Endothelial cell (in vitro differentiated cells): ENCODE results near the gene CACNA1B. TPM values are rescaled to one million over a fixed set of nuclear protein-coding genes. Genes with fewer than 3 reads are reported as not detected.

Source experiments
- DNase-seq: peaks from one replicate; pipeline ENCODE4 v3.0.0; 2021; ENCODE audit warnings: low spot score
- H3K27ac Mint-ChIP-seq: one replicate; pipeline ENCODE4 v1.8.0; 2021; ENCODE audit warnings: mixed read lengths, inconsistent platforms; ENCODE audit not compliant: unreplicated experiment
- H3K27me3 Mint-ChIP-seq: one replicate; pipeline ENCODE4 v1.8.0; 2021; ENCODE audit warnings: mild to moderate bottlenecking, moderate library complexity, mixed read lengths, inconsistent platforms; ENCODE audit not compliant: unreplicated experiment
- H3K36me3 Mint-ChIP-seq: one replicate; pipeline ENCODE4 v1.8.0; 2021; ENCODE audit warnings: mild to moderate bottlenecking, low read depth, mixed read lengths, inconsistent platforms; ENCODE audit not compliant: unreplicated experiment
- H3K4me1 Mint-ChIP-seq: one replicate; pipeline ENCODE4 v1.8.0; 2021; ENCODE audit warnings: mild to moderate bottlenecking, mixed read lengths, inconsistent platforms; ENCODE audit not compliant: unreplicated experiment
- H3K4me3 Mint-ChIP-seq: one replicate; pipeline ENCODE4 v1.8.0; 2021; ENCODE audit warnings: mild to moderate bottlenecking, mixed read lengths, inconsistent platforms; ENCODE audit not compliant: unreplicated experiment
- H3K9me3 Mint-ChIP-seq: one replicate; pipeline ENCODE4 v1.8.0; 2021; ENCODE audit warnings: mixed read lengths, inconsistent platforms; ENCODE audit not compliant: unreplicated experiment
- total RNA-seq: library from RNA; stranded (reverse); fragmentation: NEBNext Ultra II Directional; extraction: Animal tissue kit (Norgen Biotek cat#: 25700); gene quantifications from one replicate; pipeline ENCODE4 v1.2.1, GENCODE V29; 2021; ENCODE audit not compliant: unreplicated experiment
- TF ChIP-seq, protein P1 (sequence below): fragments of 200-600 bp; sonication (generic); IDR thresholded peaks from one replicate; pipeline ENCODE4 v1.5.0; 2021; ENCODE audit warnings: antibody characterized with exemption; ENCODE audit not compliant: unreplicated experiment

CACNA1B gene
- total RNA-seq, 1 donor from 2014 or later = 2.0 TPM

DNA sequence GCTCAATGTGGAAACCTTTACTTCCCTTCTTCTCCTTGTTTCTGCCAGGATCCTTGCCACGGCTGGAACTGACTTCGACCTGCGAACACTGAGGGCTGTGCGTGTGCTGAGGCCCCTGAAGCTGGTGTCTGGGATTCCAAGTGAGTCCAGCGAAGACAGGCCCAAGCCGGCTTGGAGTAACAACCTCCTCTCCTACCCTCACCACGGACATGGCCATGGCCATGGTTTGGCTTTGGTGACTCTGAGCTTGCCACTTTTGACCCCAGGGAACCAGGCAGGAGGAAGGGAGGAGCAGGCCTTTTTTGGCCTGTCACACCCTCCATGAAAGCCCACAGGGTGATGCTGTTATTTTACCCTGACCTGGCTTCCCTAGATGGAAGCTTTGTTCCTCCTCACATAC is 35.5 kb downstream of the CACNA1B start:
- H3K4me1 Mint-ChIP-seq = peaks cover 9% of the 10 kb centered on the region
- no peak overlapping the region for H3K27ac Mint-ChIP-seq
- TF ChIP-seq, protein P1, sequence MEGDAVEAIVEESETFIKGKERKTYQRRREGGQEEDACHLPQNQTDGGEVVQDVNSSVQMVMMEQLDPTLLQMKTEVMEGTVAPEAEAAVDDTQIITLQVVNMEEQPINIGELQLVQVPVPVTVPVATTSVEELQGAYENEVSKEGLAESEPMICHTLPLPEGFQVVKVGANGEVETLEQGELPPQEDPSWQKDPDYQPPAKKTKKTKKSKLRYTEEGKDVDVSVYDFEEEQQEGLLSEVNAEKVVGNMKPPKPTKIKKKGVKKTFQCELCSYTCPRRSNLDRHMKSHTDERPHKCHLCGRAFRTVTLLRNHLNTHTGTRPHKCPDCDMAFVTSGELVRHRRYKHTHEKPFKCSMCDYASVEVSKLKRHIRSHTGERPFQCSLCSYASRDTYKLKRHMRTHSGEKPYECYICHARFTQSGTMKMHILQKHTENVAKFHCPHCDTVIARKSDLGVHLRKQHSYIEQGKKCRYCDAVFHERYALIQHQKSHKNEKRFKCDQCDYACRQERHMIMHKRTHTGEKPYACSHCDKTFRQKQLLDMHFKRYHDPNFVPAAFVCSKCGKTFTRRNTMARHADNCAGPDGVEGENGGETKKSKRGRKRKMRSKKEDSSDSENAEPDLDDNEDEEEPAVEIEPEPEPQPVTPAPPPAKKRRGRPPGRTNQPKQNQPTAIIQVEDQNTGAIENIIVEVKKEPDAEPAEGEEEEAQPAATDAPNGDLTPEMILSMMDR = no peak
- no peak for DNase-seq
- H3K4me3 Mint-ChIP-seq = no peak overlapping the region
- no peaks in the 10 kb centered on the region for H3K9me3 Mint-ChIP-seq
- peaks cover 2% of the 10 kb centered on the region for H3K27me3 Mint-ChIP-seq
- H3K36me3 Mint-ChIP-seq = peaks cover 10% of the 10 kb centered on the region

DNA sequence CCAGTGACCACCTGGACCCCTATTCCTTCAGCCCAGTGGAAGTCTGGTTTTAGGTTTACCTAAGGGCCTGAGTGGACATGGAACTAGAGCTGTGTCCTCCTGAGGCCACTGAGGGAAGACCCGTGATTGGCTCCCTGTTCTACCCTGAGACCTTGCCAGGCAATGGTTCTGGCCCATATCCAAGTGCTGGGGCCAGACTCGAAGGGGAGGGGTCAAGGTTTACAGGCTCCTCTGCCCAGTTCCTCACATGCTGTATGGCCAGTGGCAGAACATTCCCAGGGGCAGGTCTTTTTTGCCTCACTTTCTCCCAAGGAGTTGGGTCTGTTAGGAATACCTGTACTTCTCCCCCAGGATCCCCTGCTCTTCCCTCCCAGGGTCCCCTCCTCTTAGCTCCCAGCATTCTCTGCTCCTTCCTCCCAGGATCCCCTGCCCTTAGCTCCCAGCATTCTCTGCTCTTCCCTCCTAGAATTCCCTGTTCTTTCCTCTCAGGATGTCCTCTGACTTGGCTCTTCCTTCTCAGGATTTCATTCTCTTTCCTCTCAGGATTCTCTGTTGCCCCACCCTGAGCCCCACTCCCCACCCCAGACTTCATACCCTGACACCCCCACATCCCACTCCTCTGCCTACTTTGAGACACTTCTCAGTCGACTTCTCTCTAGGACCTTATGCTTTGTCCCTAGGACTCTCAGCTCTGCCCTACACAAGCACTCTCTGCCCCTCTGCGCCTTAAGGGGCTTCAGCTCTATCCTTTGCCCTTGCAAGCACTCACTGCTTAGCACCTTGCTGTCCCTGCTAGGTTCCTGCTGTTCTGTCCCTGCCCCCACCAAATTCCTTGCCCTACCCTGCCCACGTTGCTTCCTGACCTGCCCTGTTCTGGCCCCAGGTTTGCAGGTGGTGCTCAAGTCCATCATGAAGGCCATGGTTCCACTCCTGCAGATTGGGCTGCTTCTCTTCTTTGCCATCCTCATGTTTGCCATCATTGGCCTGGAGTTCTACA is 36.5 kb downstream of the CACNA1B start:
- peaks cover 9% of the 10 kb centered on the region for H3K4me1 Mint-ChIP-seq

DNA sequence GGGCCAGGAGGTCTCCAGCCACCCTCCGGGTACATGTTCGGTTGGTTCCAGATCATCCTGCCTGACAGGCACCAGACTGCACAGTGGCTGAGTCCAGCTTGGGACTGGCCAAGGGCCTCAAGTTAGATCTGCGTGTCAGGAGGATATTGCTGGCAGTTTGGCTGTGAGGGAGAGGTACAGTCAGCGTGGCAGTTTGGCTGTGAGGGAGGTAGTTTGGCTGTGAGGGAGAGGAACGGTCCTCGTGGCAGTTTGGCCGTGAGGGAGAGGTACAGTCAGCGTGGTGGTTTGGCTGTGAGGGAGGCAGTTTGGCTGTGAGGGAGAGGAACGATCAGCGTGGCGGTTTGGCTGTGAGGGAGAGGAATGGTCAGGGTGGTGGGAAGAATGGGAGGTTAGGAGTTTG is 39.0 kb downstream of the CACNA1B start:
- H3K9me3 Mint-ChIP-seq = no peaks in the 10 kb centered on the region
- peaks cover 23% of the 10 kb centered on the region for H3K36me3 Mint-ChIP-seq
- DNase-seq = no peak
- TF ChIP-seq, protein P1 = no peak
- H3K4me3 Mint-ChIP-seq = peak overlapping the region; percentile 35
- H3K27ac Mint-ChIP-seq = no peak overlapping the region
- H3K27me3 Mint-ChIP-seq = peaks cover 2% of the 10 kb centered on the region
- peaks cover 9% of the 10 kb centered on the region for H3K4me1 Mint-ChIP-seq

More for the DNA sequence above, 36.5 kb downstream of the CACNA1B start:
- H3K27ac Mint-ChIP-seq = no peak overlapping the region
- peaks cover 11% of the 10 kb centered on the region for H3K36me3 Mint-ChIP-seq
- H3K27me3 Mint-ChIP-seq = peaks cover 2% of the 10 kb centered on the region
- no peak for DNase-seq
- H3K9me3 Mint-ChIP-seq = no peaks in the 10 kb centered on the region
- no peak overlapping the region for H3K4me3 Mint-ChIP-seq
- TF ChIP-seq, protein P1 = no peak

DNA sequence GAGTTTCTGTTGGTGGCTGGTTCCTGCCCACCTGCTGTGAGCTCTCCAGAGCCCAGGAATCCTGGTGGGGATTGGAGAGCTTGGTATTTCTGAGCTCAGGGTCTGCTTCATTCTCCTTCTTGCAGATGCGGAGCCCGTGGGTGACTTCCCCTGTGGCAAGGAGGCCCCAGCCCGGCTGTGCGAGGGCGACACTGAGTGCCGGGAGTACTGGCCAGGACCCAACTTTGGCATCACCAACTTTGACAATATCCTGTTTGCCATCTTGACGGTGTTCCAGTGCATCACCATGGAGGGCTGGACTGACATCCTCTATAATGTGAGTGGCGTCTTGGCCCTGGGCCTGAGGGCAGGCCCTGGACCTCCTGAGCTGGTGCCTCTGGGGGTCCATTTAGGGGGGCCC is 39.5 kb downstream of the CACNA1B start:
- peaks cover 9% of the 10 kb centered on the region for H3K4me1 Mint-ChIP-seq
- no peak overlapping the region for H3K4me3 Mint-ChIP-seq
- H3K36me3 Mint-ChIP-seq = peaks cover 24% of the 10 kb centered on the region
- TF ChIP-seq, protein P1 = no peak
- no peaks in the 10 kb centered on the region for H3K9me3 Mint-ChIP-seq
- peaks cover 2% of the 10 kb centered on the region for H3K27me3 Mint-ChIP-seq
- H3K27ac Mint-ChIP-seq = no peak overlapping the region
- no peak for DNase-seq

DNA sequence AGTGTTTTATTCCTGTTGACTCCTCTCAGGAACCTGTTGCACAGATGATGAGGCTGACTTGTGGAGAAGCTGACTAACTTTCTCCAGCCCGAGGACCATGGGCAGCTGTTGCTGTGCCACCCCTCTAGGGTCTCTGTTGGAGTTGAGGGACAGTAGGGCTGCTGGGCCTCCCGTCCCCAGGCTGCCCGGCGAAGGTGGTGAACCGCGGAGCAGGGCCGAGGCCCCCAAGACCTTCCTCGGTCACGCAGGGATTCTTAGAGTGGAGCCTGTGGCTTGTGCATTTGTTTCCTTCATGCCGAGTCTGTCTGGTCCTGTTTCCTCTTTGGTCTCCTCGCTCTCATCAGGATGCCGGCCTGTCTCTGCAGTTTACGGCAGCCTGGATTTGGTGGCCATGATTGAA is 40.2 kb downstream of the CACNA1B start:
- H3K4me1 Mint-ChIP-seq = peaks cover 9% of the 10 kb centered on the region
- TF ChIP-seq, protein P1 = no peak
- no peaks in the 10 kb centered on the region for H3K9me3 Mint-ChIP-seq
- H3K4me3 Mint-ChIP-seq = no peak overlapping the region
- H3K36me3 Mint-ChIP-seq = peaks cover 31% of the 10 kb centered on the region
- DNase-seq = no peak
- H3K27me3 Mint-ChIP-seq = peaks cover 5% of the 10 kb centered on the region
- H3K27ac Mint-ChIP-seq = no peak overlapping the region
